GM18526 (cell line): Measurements from ENCODE around the gene TTBK2.

ENCODE experiments used
- POLR2A ChIP-seq: IDR thresholded peaks from 3 replicates; pipeline ENCODE4 v1.6.1; 2011; ENCODE audit not compliant: insufficient read length; ENCODE audit errors: extremely low read depth

Gene TTBK2

GRCh38 chr15:42920519-42921341 is at the start of gene TTBK2:
Gene TTBK2, minus strand, starts transcription at chr15:42920778. Its CDS starts 42,161 bp downstream, at chr15:42878617.
- TF ChIP-seq POLR2A = peak; percentile 63

- TF ChIP-seq POLR2A = no peak
Observed at GRCh38 chr15:42964476-42964875, 43.9 kb upstream of the TTBK2 start.

DNA sequence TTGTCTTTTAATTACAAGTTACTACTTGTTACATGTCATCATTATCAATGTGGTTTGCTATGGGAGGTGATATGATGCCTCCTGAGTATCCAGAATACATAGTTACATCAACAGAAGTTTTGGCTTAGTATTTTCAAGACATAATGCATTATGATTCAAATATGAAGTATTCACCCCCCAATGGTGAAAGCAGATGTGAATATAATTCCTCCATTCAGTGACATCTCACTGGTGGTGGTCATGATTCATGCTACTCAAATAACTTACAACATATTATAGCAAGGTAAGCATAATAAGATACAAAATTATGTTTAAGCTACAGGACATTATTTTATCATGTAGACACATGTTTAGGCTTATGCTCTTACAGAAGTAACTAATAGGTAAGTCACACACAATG is 34.9 kb upstream of the TTBK2 start:
- no peak for TF ChIP-seq POLR2A

GRCh38 chr15:42954291-42954690 is 33.7 kb upstream of the TTBK2 start:
- TF ChIP-seq POLR2A = no peak

DNA sequence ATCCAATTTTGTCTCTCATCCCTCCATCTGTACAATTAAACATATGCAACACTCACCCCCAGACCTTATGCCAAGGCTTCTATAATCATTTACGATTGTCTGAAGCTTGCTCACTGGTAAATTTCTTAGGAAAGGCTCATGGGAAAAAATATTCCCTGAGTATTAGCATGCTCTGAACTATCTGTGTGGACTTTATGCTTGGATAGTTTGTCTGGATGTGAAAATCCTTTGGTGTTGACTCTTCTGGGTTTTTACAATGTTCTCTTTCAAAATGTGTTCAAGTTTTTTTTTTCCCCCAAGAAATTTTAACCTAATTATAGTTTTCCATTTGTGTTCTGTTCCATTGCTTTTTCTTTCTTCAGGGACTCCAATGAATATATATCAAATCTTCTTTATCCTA is 19.9 kb upstream of the TTBK2 start:
- TF ChIP-seq POLR2A = no peak

DNA sequence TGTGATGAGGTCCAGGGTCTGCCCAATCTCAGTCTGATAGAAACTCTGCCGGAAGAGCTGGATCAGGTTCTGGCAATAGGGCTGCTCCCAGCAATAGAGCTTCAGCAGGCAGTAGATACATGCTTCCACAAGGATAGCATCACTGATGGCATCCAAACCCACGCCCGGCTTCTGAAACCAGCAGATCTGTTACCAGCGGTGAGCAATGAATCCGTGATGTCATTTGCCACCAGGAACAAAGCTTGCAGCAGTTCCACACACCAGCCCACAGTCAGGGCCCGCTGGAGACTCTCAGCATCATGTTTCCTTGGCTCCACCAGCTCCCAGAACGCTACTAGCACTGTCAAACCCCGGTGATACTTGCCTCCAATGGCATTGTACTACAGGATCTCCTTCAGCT is 19.3 kb upstream of the TTBK2 start:
- TF ChIP-seq POLR2A = no peak

DNA sequence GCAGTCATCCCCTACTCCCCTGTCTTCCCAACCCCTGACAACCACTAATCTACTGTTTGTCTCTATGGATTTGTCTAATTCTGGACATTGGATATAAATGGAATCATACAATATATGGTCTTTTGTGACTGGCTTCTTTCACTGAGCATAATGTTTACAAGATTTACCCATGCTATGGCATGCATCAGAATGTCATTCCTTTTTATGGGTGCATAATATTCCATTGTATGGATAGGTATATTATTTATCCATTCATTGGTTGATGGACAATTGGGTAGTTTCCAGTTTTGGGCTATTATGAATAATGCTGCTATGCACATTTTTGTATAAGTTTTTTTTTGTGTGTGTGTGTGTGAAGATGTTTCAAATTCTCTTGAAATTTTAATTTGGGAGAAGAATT is 16.6 kb upstream of the TTBK2 start:
- TF ChIP-seq POLR2A = no peak

- TF ChIP-seq POLR2A = no peak
Observed at GRCh38 chr15:42933886-42934667, 13.5 kb upstream of the TTBK2 start.

DNA sequence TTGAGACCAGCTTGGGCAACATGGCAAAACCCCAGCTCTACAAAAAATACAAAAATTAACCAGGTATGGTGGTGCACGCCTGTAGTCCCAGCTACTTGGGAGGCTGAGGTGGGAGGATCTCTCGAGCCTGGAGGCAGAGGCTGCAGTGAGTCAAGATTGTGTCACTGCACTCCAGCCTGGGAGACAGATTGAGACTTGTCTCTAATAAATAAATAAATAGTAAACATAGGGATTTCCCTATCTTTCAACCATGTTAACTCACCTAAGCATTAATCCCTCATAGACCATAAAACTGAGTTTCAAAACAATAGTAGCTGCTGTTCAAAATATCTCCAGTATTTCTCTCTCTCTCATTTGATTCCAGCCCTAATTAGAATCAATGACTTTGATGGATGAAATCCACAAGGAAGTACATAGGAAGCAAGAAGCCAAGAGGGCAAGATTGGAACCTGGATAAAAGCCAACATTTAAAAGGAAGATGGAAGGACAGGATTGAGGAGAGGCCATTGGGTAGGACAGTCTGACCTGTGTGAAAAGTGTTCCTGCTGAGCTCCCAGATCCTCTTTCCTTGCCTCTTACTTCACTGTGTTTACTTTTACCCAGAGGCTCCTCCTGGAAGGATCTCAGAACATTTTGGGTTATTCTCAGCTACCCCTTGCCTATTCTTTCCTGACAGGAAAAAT is 12.4 kb upstream of the TTBK2 start:
- TF ChIP-seq POLR2A = no peak

DNA sequence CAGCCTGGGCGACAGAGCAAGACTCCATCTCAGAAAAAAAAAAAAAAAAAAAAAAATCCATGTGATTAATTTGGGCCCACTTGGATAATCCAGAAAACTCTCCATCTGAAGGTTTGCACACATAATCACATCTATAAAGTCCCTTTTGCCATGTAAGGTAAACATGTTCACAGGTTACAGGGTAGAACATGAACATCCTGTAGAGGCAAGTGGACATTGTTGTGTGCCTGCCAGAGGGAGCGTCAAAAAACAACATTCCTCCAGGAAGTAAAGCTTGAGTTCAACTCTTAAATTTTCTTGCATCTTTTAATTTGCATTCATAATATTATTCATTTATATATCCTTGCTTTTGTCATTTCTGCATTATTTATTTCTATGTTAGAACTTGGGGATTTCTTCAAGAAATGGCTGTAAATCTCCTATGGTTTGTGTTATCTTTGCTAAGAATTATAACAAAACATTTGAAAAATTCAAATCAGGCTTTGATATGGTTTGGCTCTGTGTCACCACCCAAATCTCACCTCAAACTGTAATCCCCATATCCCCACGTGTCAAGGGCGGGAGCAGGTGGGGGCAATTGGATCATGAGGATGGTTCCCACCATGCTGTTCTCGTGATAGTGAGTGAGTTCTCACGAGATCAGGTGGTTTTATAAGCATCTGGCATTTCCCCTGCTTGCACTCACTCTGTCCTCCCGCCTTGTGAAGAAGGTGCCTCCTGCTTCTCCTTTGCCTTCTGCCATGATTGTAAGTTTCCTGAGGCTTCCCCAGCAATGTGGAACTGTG is 11.3 kb upstream of the TTBK2 start:
- no peak for TF ChIP-seq POLR2A

DNA sequence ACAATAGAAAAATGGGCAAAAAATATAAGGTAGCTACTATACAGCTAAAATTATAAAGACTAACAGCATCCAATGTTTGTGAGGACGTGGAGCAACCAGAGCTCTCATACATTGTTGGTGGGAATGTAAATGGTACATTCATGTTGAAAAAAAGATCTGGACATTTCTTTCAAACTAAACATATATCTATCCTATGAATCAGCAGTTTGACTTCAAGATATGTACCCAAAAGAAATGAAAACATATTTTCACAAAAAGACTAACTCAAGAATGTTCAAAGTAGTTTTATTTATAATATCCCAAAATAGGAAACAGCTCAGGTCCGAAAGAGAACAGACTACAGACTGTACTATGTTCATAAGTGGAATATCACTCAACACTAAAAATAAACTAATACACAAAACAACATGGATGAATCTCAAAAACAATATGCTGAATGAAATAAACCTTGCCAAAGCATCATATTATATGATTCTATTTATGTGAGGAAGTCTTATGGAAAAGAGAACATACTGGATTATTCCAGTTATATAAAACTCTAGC is 8.8 kb upstream of the TTBK2 start:
- no peak for TF ChIP-seq POLR2A

DNA sequence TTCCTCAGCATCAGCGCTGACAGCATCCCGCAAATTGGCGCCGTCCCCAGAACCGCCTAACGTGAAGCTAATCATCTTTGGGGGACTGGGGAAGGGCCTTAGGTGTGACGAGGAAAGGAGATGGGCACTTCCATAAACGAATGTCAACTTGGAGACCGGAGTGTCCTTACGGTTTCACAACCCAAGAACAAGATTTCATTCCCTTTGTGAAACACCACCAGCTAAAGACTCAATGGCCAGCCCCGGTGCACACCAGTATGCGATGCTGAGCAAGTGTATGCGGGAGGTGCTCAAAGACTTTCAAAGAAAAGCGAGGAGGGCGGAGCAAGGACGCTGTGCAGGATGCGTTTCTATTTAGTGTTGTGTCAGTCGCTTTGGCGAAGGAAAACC is 759 bp upstream of the TTBK2 start:
- TF ChIP-seq POLR2A = no peak

DNA sequence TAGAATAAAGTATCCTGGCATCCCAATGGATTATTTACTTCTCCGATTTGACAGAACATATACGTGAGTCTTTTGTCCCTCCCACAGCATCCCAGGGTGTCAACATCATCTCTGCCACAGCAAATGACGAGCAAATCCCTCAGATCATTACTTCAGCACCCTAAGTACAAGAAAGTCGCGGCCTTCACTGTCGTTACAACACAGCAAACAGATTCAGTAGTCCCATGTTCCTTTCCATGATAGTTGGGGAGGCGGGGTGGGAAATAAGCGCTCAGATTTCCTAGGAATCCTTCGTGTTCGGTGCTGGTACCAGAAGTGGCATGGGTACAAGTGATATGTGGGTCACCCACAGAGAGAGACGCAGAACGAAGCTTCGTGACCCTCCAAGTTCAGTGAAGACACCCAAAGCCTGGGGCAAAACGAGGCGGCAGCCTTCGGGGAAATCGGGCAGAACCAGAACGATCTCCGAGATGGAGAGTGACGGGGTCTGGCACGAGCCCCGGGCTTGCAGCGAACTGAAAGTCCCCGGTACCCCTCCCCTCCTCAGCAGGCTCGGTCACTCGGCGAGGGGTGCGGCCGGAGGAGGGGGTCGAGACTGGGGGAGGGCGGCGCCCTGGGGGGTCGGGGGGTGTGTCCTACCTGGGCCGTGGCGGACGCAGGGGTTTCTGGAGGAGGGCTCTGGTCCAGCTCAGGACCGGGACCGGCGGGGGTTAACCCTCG is 619 bp downstream of the TTBK2 start:
- no peak for TF ChIP-seq POLR2A

- no peak for TF ChIP-seq POLR2A
Observed at GRCh38 chr15:42919308-42919707, 1.3 kb downstream of the TTBK2 start.
